Fibroblast of lung (primary cell): ENCODE data around the gene MAP7D2.

ENCODE experiments used
- EZH2 ChIP-seq: IDR thresholded peaks from 2 replicates; pipeline ENCODE4 v1.5.1; 2012; ENCODE audit warnings: low read length, control low read depth, mild to moderate bottlenecking; ENCODE audit errors: missing control alignments
- TF ChIP-seq, protein P1 (sequence below), 2 donors: IDR thresholded peaks in 1 of 2; conservative IDR thresholded peaks in 1 of 2; 1 replicate in 1 of 2; 2 replicates in 1 of 2; pipeline ENCODE4 v1.5.1; 2011 to 2012; ENCODE audit warnings: low read length in 2 of 2, control low read depth in 1 of 2, inconsistent platforms in 1 of 2, low read depth in 1 of 2, mild to moderate bottlenecking in 1 of 2

DNA sequence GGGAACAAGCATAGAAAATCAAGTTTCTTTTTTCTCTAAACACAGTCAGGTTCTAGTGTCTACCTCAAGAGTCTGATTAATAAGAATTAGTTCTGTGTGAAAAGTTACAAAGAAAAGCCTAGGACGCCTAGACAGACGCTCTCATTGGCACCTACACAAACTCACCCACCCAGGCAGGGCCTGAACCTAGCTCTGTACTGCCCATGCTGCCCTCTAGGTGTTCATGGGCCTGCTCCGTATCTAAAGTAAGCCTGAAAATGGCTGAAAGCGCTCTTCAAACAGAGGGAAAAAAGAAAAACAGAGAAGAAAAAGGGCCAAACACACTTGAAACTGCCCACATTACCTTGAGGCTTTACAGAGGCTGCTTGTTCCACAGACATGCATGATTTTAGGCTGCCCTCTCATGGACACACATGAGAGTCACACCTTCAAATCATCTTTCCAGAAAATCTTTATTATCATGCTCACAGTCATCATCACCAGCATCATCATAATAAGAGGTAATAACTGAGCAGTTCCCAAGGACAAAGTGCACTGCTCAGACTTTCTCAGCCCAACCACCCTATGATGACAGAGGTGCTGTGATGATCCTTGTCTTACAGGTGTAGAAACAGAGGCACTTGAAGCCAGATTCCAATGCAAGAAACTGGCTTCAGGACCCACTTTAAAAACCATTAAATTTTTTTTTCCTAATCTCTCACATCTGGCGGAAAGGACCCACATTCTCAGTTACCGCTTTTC, 49.6 kb downstream of the MAP7D2 start:
- TF ChIP-seq, protein P1, sequence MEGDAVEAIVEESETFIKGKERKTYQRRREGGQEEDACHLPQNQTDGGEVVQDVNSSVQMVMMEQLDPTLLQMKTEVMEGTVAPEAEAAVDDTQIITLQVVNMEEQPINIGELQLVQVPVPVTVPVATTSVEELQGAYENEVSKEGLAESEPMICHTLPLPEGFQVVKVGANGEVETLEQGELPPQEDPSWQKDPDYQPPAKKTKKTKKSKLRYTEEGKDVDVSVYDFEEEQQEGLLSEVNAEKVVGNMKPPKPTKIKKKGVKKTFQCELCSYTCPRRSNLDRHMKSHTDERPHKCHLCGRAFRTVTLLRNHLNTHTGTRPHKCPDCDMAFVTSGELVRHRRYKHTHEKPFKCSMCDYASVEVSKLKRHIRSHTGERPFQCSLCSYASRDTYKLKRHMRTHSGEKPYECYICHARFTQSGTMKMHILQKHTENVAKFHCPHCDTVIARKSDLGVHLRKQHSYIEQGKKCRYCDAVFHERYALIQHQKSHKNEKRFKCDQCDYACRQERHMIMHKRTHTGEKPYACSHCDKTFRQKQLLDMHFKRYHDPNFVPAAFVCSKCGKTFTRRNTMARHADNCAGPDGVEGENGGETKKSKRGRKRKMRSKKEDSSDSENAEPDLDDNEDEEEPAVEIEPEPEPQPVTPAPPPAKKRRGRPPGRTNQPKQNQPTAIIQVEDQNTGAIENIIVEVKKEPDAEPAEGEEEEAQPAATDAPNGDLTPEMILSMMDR (conservative IDR thresholded peaks at IDR 0.05 in 1 of 2, IDR thresholded peaks at IDR 0.05 in 1 of 2; ENCODE audit: low read depth in 1 of 2, low read length in 2 of 2), result peak; percentile 31 to 39
- no peak for TF ChIP-seq EZH2
